Stimulated activated CD8-positive, alpha-beta memory T cell treated with anti-CD3 and anti-CD28 coated beads, Interleukin-7, amount 100 ng/mL, for 4 hours (primary cell): ENCODE results near the gene PNLIPRP2.

Experiments used
- DNase-seq, 2 donors: peaks; one replicate each; pipeline ENCODE4 v3.0.0-alpha.2; 2020; ENCODE audit warnings: low read depth in 2 of 2

Gene PNLIPRP2

GRCh38 chr10:116620423-116621400 is at the start of gene PNLIPRP2:
Gene PNLIPRP2, plus strand, starts transcription at chr10:116620953.
- DNase-seq: no peak

- DNase-seq: no peak
These were observed 46.0 kb upstream of the PNLIPRP2 start for GRCh38 chr10:116574797-116575196.

DNA sequence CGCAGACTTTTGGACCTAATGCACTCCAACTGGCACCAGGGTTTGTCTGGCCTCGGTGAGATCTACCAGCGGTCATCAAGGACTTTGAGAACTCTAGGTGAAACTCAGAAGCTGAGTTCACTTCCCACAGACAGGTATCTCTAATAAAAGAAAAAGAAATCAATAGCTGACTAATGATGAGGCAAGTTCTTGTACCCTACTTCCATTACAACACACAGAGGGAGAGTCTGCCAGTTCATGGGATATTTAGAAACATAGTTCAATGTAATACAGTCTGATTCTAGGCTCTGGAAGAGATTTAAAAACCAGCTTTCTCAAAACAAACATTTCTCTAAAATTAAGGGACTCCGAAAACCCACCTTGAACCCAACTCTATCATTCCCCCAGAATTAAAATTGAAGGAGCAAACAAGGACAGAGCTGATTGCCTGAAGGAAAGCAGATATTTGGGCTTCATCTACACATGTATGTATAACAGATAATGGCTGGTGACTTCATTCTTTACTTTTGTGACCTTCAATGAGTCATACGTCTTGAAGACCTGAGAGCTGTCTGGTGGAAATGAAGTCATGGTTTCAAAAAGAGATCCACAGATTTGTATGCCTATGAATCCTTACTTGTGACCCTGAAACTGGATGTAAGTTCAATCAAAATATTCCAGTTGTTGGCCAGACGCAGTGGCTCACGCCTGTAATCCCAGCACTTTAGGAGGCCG is 32.7 kb upstream of the PNLIPRP2 start:
- no peak for DNase-seq

GRCh38 chr10:116588995-116589394 is 31.8 kb upstream of the PNLIPRP2 start:
- no peak for DNase-seq

- no peak for DNase-seq
These were observed 30.8 kb upstream of the PNLIPRP2 start for GRCh38 chr10:116589926-116590325.

GRCh38 chr10:116590590-116591444 is 29.9 kb upstream of the PNLIPRP2 start, which contains the start of gene PNLIPRP1:
Gene PNLIPRP1, plus strand, starts transcription at chr10:116590959. Its CDS starts 171 bp downstream, at chr10:116591130.
- no peak for DNase-seq

GRCh38 chr10:116593139-116593740 is 27.5 kb upstream of the PNLIPRP2 start:
- no peak for DNase-seq

DNA sequence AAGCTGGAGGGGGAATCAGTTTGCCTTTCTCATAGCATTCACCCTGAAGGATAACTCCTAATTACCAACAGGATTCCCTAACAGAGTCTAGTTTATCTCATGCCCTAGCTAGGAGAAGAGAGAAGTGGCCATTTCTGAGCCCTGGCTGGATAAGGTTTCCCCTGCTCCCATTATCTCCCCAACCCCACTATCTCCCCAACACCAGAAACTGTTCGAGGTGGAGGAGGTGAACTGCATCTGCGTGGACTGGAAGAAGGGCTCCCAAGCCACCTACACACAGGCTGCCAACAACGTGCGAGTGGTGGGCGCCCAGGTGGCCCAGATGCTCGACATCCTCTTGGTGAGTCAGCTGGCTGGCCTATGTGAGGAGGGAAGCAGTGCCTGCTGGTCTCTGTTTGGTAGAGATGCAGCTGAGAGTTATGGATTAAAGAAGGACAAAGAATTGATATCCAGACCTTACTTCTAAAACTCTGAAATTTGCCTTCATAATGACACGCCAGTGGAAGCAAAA is 26.2 kb upstream of the PNLIPRP2 start:
- DNase-seq: no peak

- no peak for DNase-seq
These were observed 24.7 kb upstream of the PNLIPRP2 start for GRCh38 chr10:116596062-116596461.

DNA sequence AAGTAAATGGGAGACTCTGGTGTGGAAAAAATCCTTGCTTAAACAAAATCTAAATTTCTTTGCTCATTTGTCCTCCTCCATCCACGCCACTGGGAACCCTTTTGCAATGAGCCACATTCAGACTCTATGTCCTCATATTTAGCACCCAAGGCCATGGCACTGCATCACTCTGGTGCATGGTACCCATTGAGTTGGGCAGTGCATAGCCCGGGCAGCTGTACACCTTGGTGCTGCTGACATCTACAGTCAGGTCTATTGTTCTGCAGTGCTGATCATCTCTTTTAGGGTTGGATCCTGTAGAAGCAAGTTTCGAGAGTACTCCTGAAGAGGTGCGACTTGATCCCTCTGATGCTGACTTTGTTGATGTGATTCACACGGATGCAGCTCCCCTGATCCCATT is 23.2 kb upstream of the PNLIPRP2 start:
- no peak for DNase-seq

DNA sequence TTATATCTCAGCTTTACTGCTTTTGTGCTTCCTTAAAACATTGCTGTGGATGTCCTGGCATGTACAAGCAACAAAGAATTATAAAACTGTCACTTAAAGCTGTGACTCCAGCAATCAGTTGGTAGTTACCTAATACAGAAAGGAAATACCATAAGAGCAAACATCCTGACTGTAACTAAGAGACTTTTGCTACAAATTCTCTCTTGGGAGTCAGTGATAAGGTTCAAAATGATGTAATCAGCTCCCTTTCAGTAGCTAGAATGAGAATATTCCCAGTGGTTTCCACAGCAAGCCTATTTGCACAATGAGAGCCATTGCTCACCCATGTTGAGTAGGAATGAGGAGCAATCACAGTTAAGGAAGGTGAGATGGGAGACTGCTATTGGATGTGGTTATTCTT is 22.4 kb upstream of the PNLIPRP2 start:
- no peak for DNase-seq

DNA sequence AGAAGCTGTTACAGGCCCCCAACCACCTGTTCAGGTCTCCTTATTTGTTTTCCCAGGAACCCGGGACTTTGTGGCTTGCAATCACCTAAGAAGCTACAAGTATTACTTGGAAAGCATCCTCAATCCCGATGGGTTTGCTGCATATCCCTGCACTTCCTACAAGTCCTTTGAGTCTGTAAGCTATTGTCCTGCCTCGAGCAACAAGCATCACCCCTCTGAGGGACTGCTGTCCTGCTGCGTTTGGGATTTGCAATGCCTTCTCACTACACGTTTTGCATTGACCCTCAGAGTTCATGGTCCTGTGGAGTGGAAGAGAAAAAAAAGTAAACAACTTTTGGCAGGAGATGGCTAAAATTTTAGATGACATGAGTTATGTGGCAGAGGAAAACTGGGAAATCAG is 20.8 kb upstream of the PNLIPRP2 start:
- no peak for DNase-seq

DNA sequence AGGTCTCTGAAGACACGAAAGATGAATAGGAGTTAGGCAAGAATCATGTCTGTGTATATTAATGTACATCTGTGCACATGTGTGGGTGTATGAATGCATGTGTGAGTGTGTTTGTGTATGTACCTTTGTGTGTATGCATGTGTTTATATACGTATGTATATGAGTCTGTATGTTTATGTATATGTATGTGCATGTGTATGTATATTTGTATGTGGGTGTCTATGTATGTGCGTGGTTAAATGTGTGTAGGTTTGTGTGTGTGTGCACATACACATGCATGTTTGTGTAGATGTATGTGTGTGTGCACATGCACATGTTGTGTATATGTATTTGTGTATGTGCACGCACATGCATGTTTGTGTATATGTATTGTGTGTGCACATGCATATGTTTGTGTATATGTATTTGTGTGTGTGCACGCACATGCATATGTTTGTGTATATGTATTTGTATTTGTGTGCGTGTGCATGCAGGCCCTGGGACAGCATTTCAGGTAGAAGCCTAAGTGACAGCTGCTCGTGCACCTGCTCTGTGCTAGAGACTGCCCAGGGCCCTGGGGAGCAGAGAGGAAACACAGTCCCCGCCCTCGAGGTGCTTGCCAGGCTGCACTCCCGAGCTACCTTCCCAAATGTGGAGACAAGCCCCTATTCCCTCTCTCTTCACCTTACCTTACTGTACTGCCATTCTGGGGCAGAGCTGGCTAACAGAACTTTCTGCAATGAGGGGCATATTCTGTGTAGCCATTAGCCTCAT is 17.9 kb upstream of the PNLIPRP2 start:
- no peak for DNase-seq

GRCh38 chr10:116606061-116606483 is 14.7 kb upstream of the PNLIPRP2 start:
- DNase-seq: no peak

- no peak for DNase-seq
These were observed 13.4 kb upstream of the PNLIPRP2 start for GRCh38 chr10:116607336-116607735.

- no peak for DNase-seq
These were observed 11.8 kb upstream of the PNLIPRP2 start for GRCh38 chr10:116608686-116609594.

DNA sequence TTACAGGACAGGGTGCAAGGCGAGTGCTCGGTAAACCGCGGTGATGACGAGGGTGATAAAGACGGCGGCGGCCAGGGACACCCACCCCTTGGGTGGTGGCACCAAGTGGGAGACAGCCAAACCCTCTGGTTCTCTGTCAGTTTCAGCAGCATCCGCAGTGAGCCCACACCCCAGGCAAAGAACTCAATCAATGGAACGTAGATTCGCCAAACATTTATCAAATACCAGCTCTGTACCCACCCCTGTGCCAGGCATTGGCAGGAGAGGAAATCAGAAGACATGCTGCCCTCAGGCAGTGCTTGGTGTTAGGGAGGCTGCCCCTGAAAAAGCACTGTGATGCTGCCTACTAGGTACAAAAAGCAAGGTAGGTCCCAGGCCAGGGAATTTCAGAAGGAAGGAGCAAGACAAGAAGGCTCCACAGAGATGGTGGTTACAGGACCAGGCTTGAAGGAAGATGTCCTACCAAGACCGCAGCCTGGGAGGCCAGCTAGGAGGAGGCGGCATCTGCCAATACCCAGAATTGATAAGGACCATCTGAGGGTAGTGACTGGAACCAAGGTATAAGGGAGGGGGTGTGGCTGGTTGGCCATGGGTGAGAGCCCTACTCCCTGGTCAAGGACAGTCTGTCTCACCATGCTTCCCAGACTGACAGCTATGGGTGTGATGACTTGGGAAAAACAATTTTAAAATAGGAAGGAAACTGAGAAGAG is 10.2 kb upstream of the PNLIPRP2 start:
- no peak for DNase-seq

- no peak for DNase-seq
These were observed 9.6 kb upstream of the PNLIPRP2 start for GRCh38 chr10:116611153-116611545.
